CD4-positive, alpha-beta T cell treated with Interferon alpha-2 for 1 hour (primary cell): ENCODE data around the gene SMIM29.
A peak's percentile ranks its signal among the peaks of the same experiment; 100 is the strongest.
"Not testable (repeated sequence)": the region's sequence is repeated elsewhere in the genome, so short reads cannot be mapped to it uniquely, and the experiment has no call there.

Experiments used
- DNase-seq, 2 donors: peaks; one replicate each; pipeline ENCODE4 v3.0.0-alpha.2; 2020 to 2022

The SMIM29 gene

GRCh38 chr6:34267746-34268145 lies 18.9 kb upstream of the SMIM29 start:
- DNase-seq, result no peak

GRCh38 chr6:34263484-34263883 lies 14.7 kb upstream of the SMIM29 start:
- not testable (repeated sequence) for DNase-seq

GRCh38 chr6:34260576-34261267 lies 11.9 kb upstream of the SMIM29 start:
- DNase-seq, result no peak

- no peak for DNase-seq
Measured at GRCh38 chr6:34259529-34260069, 10.8 kb upstream of the SMIM29 start.

GRCh38 chr6:34252395-34252794 lies 3.6 kb upstream of the SMIM29 start:
- not testable (repeated sequence) for DNase-seq

- DNase-seq, result no peak
Measured at GRCh38 chr6:34249469-34250261, 859 bp upstream of the SMIM29 start.

- peak; percentile 62 to 66 for DNase-seq
Measured at GRCh38 chr6:34248198-34248726, 544 bp downstream of the SMIM29 start.

GRCh38 chr6:34247481-34248197 lies 1.2 kb downstream of the SMIM29 start:
- no peak for DNase-seq

GRCh38 chr6:34246563-34247391 lies 2.0 kb downstream of the SMIM29 start:
- peak; percentile 53 to 68 for DNase-seq

GRCh38 chr6:34246249-34246562 lies 2.6 kb downstream of the SMIM29 start:
- DNase-seq, result no peak

- DNase-seq, result not testable (repeated sequence)
Measured at GRCh38 chr6:34245761-34246140, 3.1 kb downstream of the SMIM29 start.

- not testable (repeated sequence) for DNase-seq
Measured at GRCh38 chr6:34245032-34245760, 3.6 kb downstream of the SMIM29 start.

GRCh38 chr6:34243901-34244884 lies 4.6 kb downstream of the SMIM29 start:
- peak in 1 of 2 donors; percentile 49 for DNase-seq

GRCh38 chr6:34243131-34243771 lies 5.6 kb downstream of the SMIM29 start:
- DNase-seq, result no peak

GRCh38 chr6:34242252-34243130 lies 6.3 kb downstream of the SMIM29 start:
- DNase-seq, result no peak

GRCh38 chr6:34241351-34242215 lies 7.2 kb downstream of the SMIM29 start:
- no peak for DNase-seq
